HG03460 (cell line): Measurements from ENCODE around the gene GNB1.

Experiments used
- ATAC-seq: cut with Tn5 transposase; IDR thresholded peaks from one replicate; pipeline ENCODE4 v1.9.1; 2021; ENCODE audit not compliant: unreplicated experiment

The GNB1 gene

GRCh38 chr1:1832820-1833219 lies 58.1 kb downstream of the GNB1 start:
- ATAC-seq: no peak

GRCh38 chr1:1832166-1832565 lies 58.7 kb downstream of the GNB1 start:
- no peak for ATAC-seq

GRCh38 chr1:1827089-1827848 lies 63.6 kb downstream of the GNB1 start:
- ATAC-seq: no peak

GRCh38 chr1:1826356-1827088 lies 64.4 kb downstream of the GNB1 start:
- no peak for ATAC-seq

- ATAC-seq: no peak
Measured at GRCh38 chr1:1825217-1825616, 65.7 kb downstream of the GNB1 start.

GRCh38 chr1:1819762-1820161 lies 71.1 kb downstream of the GNB1 start:
- ATAC-seq: no peak

- ATAC-seq: no peak
Measured at GRCh38 chr1:1817221-1817620, 73.7 kb downstream of the GNB1 start.

GRCh38 chr1:1815606-1816281 lies 75.1 kb downstream of the GNB1 start:
- no peak for ATAC-seq

- ATAC-seq: no peak
Measured at GRCh38 chr1:1809489-1809888, 81.4 kb downstream of the GNB1 start.

- no peak for ATAC-seq
Measured at GRCh38 chr1:1808206-1808605, 82.7 kb downstream of the GNB1 start.

GRCh38 chr1:1806890-1807289 lies 84.0 kb downstream of the GNB1 start:
- no peak for ATAC-seq

- ATAC-seq: no peak
Measured at GRCh38 chr1:1804301-1804700, 86.6 kb downstream of the GNB1 start.

- ATAC-seq: no peak
Measured at GRCh38 chr1:1802871-1803270, 88.0 kb downstream of the GNB1 start.

GRCh38 chr1:1799716-1800115 lies 91.2 kb downstream of the GNB1 start:
- peak; percentile 70 for ATAC-seq

- ATAC-seq: no peak
Measured at GRCh38 chr1:1797731-1798341, 93.1 kb downstream of the GNB1 start.

GRCh38 chr1:1796466-1796865 lies 94.4 kb downstream of the GNB1 start:
- no peak for ATAC-seq

- no peak for ATAC-seq
Measured at GRCh38 chr1:1794999-1795398, 95.9 kb downstream of the GNB1 start.

GRCh38 chr1:1793481-1794244 lies 97.2 kb downstream of the GNB1 start:
- no peak for ATAC-seq

GRCh38 chr1:1788646-1789431 lies 102.0 kb downstream of the GNB1 start:
- no peak for ATAC-seq

- ATAC-seq: no peak
Measured at GRCh38 chr1:1788136-1788535, 102.8 kb downstream of the GNB1 start.
